Effector memory CD8-positive, alpha-beta T cell (primary cell): ENCODE results near the gene GRPEL1.
A peak's percentile ranks its signal among the peaks of the same experiment; 100 is the strongest.

Source experiments
- ATAC-seq: fragments of 150-1000 bp; cut with Tn5 transposase; replicated peaks from 2 replicates; pipeline ENCODE4 v1.10.0; 2021; ENCODE audit warnings: mild to moderate bottlenecking, moderate library complexity
- DNase-seq, 3 experiments: peaks; one replicate each; pipeline ENCODE4 v3.0.0; 2021
- H3K27ac Mint-ChIP-seq, 2 donors: one replicate each; pipeline ENCODE4 v1.8.0; 2022; ENCODE audit warnings: mild to moderate bottlenecking in 2 of 2, mixed read lengths in 2 of 2, moderate library complexity in 2 of 2
- H3K27me3 Mint-ChIP-seq, 2 donors: one replicate each; pipeline ENCODE4 v1.8.0; 2022; ENCODE audit warnings: mixed read lengths in 2 of 2
- H3K36me3 Mint-ChIP-seq: one replicate; pipeline ENCODE4 v1.8.0; 2022; ENCODE audit warnings: mild to moderate bottlenecking, moderate library complexity, mixed read lengths; ENCODE audit not compliant: insufficient read depth
- H3K4me1 Mint-ChIP-seq, 2 donors: one replicate each; pipeline ENCODE4 v1.8.0; 2022; ENCODE audit warnings: low read depth in 2 of 2, mixed read lengths in 2 of 2
- H3K4me3 Mint-ChIP-seq, 2 donors: one replicate each; pipeline ENCODE4 v1.8.0; 2022; ENCODE audit warnings: mild to moderate bottlenecking in 2 of 2, mixed read lengths in 2 of 2, moderate library complexity in 2 of 2
- H3K9me3 Mint-ChIP-seq, 2 donors: one replicate each; pipeline ENCODE4 v1.8.0; 2022; ENCODE audit warnings: mixed read lengths in 2 of 2

Gene GRPEL1

GRCh38 chr4:7068279-7068842, 497 bp upstream of the GRPEL1 start:
- H3K27ac Mint-ChIP-seq = peak overlapping the region; percentile 91 to 92
- ATAC-seq (no peak), DNase-seq (no peak)
- H3K4me3 Mint-ChIP-seq = peak overlapping the region; percentile 78 to 91
- H3K36me3 Mint-ChIP-seq = peaks cover 34% of the 10 kb centered on the region
- H3K9me3 Mint-ChIP-seq = no peaks in the 10 kb centered on the region
- no peaks in the 10 kb centered on the region for H3K27me3 Mint-ChIP-seq
- H3K4me1 Mint-ChIP-seq = peaks cover 27 to 28% of the 10 kb centered on the region in 2 donors

- Mint-ChIP-seq H3K9me3 (no peaks in the 10 kb centered on the region), H3K36me3 (peaks cover 47% of the 10 kb centered on the region), H3K4me3 (peak overlapping the region; percentile 78 to 91), H3K27me3 (no peaks in the 10 kb centered on the region), H3K27ac (peak overlapping the region; percentile 74 to 92), H3K4me1 (peaks cover 27 to 33% of the 10 kb centered on the region in 2 donors)
- DNase-seq = no peak
- no peak for ATAC-seq
Measured at GRCh38 chr4:7067126-7067451, 775 bp downstream of the GRPEL1 start.

GRCh38 chr4:7066493-7066892, 1.4 kb downstream of the GRPEL1 start:
- Mint-ChIP-seq H3K4me3 (peak overlapping the region; percentile 78 to 91), H3K27ac (peak overlapping the region in 1 of 2 donors; percentile 74), H3K4me1 (peaks cover 27 to 34% of the 10 kb centered on the region in 2 donors), H3K27me3 (no peaks in the 10 kb centered on the region), H3K9me3 (no peaks in the 10 kb centered on the region), H3K36me3 (peaks cover 53% of the 10 kb centered on the region)
- ATAC-seq (no peak), DNase-seq (no peak)

- ATAC-seq (no peak), DNase-seq (no peak)
- H3K27ac Mint-ChIP-seq = no peak overlapping the region
- no peaks in the 10 kb centered on the region for H3K27me3 Mint-ChIP-seq
- peaks cover 25 to 38% of the 10 kb centered on the region in 2 donors for H3K4me1 Mint-ChIP-seq
- peak overlapping the region; percentile 78 to 91 for H3K4me3 Mint-ChIP-seq
- no peaks in the 10 kb centered on the region for H3K9me3 Mint-ChIP-seq
- H3K36me3 Mint-ChIP-seq = peaks cover 55% of the 10 kb centered on the region
Measured at GRCh38 chr4:7066006-7066405, 1.9 kb downstream of the GRPEL1 start.

- Mint-ChIP-seq H3K27me3 (no peaks in the 10 kb centered on the region), H3K27ac (peak overlapping the region in 1 of 2 donors; percentile 29), H3K9me3 (no peaks in the 10 kb centered on the region), H3K4me1 (peaks cover 17 to 27% of the 10 kb centered on the region in 2 donors), H3K4me3 (no peak overlapping the region), H3K36me3 (peaks cover 69% of the 10 kb centered on the region)
- no peak for ATAC-seq
- DNase-seq = no peak
Measured at GRCh38 chr4:7063362-7063761, 4.5 kb downstream of the GRPEL1 start.

GRCh38 chr4:7062816-7063215, 5.0 kb downstream of the GRPEL1 start:
- Mint-ChIP-seq H3K36me3 (peaks cover 71% of the 10 kb centered on the region), H3K9me3 (no peaks in the 10 kb centered on the region), H3K4me1 (peaks cover 12 to 27% of the 10 kb centered on the region in 2 donors), H3K27ac (no peak overlapping the region), H3K27me3 (no peaks in the 10 kb centered on the region), H3K4me3 (no peak overlapping the region)
- ATAC-seq (no peak), DNase-seq (no peak)

GRCh38 chr4:7061815-7062214, 6.0 kb downstream of the GRPEL1 start:
- Mint-ChIP-seq H3K4me1 (peaks cover 7 to 23% of the 10 kb centered on the region in 2 donors), H3K4me3 (no peak overlapping the region), H3K36me3 (peaks cover 72% of the 10 kb centered on the region), H3K9me3 (no peaks in the 10 kb centered on the region), H3K27me3 (no peaks in the 10 kb centered on the region), H3K27ac (no peak overlapping the region)
- ATAC-seq = no peak
- DNase-seq = no peak

GRCh38 chr4:7060346-7061150, 7.3 kb downstream of the GRPEL1 start:
- Mint-ChIP-seq H3K9me3 (no peaks in the 10 kb centered on the region), H3K27me3 (no peaks in the 10 kb centered on the region), H3K4me3 (no peak overlapping the region), H3K36me3 (peaks cover 80% of the 10 kb centered on the region), H3K4me1 (peaks cover 8 to 22% of the 10 kb centered on the region in 2 donors), H3K27ac (peak overlapping the region in 1 of 2 donors; percentile 24)
- ATAC-seq (no peak), DNase-seq (no peak)

- H3K4me3 Mint-ChIP-seq = no peak overlapping the region
- DNase-seq = no peak
- H3K27me3 Mint-ChIP-seq = no peaks in the 10 kb centered on the region
- H3K27ac Mint-ChIP-seq = no peak overlapping the region
- peaks cover 82% of the 10 kb centered on the region for H3K36me3 Mint-ChIP-seq
- H3K4me1 Mint-ChIP-seq = peaks cover 6 to 27% of the 10 kb centered on the region in 2 donors
- no peaks in the 10 kb centered on the region for H3K9me3 Mint-ChIP-seq
- ATAC-seq = no peak
Measured at GRCh38 chr4:7059662-7060061, 8.2 kb downstream of the GRPEL1 start.

GRCh38 chr4:7058792-7059191, 9.1 kb downstream of the GRPEL1 start:
- H3K27ac Mint-ChIP-seq = peak overlapping the region in 1 of 2 donors; percentile 49
- H3K4me1 Mint-ChIP-seq = peaks cover 6 to 23% of the 10 kb centered on the region in 2 donors
- H3K36me3 Mint-ChIP-seq = peaks cover 91% of the 10 kb centered on the region
- H3K9me3 Mint-ChIP-seq = no peaks in the 10 kb centered on the region
- DNase-seq (no peak), ATAC-seq (no peak)
- H3K27me3 Mint-ChIP-seq = no peaks in the 10 kb centered on the region
- no peak overlapping the region for H3K4me3 Mint-ChIP-seq

- H3K4me3 Mint-ChIP-seq = no peak overlapping the region
- no peak for DNase-seq
- H3K27me3 Mint-ChIP-seq = no peaks in the 10 kb centered on the region
- peaks cover 74% of the 10 kb centered on the region for H3K36me3 Mint-ChIP-seq
- no peak overlapping the region for H3K27ac Mint-ChIP-seq
- no peaks in the 10 kb centered on the region for H3K9me3 Mint-ChIP-seq
- peaks cover 10 to 13% of the 10 kb centered on the region in 2 donors for H3K4me1 Mint-ChIP-seq
- ATAC-seq = no peak
Measured at GRCh38 chr4:7055990-7056325, 11.9 kb downstream of the GRPEL1 start.

- Mint-ChIP-seq H3K4me1 (peaks cover 10 to 13% of the 10 kb centered on the region in 2 donors), H3K36me3 (peaks cover 74% of the 10 kb centered on the region), H3K27ac (no peak overlapping the region), H3K9me3 (no peaks in the 10 kb centered on the region), H3K27me3 (no peaks in the 10 kb centered on the region), H3K4me3 (no peak overlapping the region)
- ATAC-seq = no peak
- DNase-seq = no peak
Measured at GRCh38 chr4:7055111-7055989, 12.5 kb downstream of the GRPEL1 start.

GRCh38 chr4:7054106-7054880, 13.6 kb downstream of the GRPEL1 start:
- Mint-ChIP-seq H3K4me3 (no peak overlapping the region), H3K9me3 (no peaks in the 10 kb centered on the region), H3K27me3 (no peaks in the 10 kb centered on the region), H3K36me3 (peaks cover 70% of the 10 kb centered on the region), H3K27ac (peak overlapping the region; percentile 5 to 49), H3K4me1 (peaks cover 16 to 17% of the 10 kb centered on the region in 2 donors)
- DNase-seq = no peak
- no peak for ATAC-seq
